ENCODE measurements around the gene CYRIA.

DNA sequence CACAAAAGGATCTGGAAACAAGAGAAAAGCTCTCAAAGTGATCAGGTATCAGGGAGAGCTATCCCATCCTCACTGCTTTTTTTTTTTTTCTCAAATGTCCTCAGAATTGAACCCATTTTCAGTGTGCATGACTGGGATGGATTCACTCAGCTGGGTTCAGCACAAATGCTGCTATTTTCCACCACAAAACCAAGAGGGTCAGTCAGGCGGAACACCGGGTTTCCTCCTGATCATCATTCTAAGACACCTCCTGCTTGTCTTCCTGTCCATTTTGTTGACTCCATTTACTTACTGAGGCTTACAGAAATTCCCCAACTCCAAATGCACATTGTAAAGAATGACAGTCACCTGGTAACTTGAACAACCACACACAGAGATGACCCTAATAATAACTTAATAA lies 39.9 kb downstream of the CYRIA start:
- TF ChIP-seq, protein P1, sequence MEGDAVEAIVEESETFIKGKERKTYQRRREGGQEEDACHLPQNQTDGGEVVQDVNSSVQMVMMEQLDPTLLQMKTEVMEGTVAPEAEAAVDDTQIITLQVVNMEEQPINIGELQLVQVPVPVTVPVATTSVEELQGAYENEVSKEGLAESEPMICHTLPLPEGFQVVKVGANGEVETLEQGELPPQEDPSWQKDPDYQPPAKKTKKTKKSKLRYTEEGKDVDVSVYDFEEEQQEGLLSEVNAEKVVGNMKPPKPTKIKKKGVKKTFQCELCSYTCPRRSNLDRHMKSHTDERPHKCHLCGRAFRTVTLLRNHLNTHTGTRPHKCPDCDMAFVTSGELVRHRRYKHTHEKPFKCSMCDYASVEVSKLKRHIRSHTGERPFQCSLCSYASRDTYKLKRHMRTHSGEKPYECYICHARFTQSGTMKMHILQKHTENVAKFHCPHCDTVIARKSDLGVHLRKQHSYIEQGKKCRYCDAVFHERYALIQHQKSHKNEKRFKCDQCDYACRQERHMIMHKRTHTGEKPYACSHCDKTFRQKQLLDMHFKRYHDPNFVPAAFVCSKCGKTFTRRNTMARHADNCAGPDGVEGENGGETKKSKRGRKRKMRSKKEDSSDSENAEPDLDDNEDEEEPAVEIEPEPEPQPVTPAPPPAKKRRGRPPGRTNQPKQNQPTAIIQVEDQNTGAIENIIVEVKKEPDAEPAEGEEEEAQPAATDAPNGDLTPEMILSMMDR (IDR thresholded peaks at IDR 0.05): no peak
- TF ChIP-seq POLR2A (IDR thresholded peaks at IDR 0.05): no peak

Data from Peyer's patch (tissue), 4 donors.